Lung (tissue), 12 donors: Measurements from ENCODE around the gene CHRNA5. TPM values are rescaled to one million over a fixed set of nuclear protein-coding genes. Genes with fewer than 3 reads are reported as not detected.

Experiments used
- ATAC-seq: fragments of 200-7000 bp; cut with Tn5 transposase; one replicate; pipeline ENCODE4 v1.9.1; 2020; ENCODE audit warnings: moderate number of reproducible peaks; ENCODE audit not compliant: insufficient read depth, low FRiP score
- DNase-seq, 3 donors: peaks; one replicate each; pipeline ENCODE4 v3.0.0-alpha.2; 2013 to 2017
- H3K27ac ChIP-seq, 2 donors: one replicate each; pipeline ENCODE4 v1.5.1; 2013; ENCODE audit warnings: mild to moderate bottlenecking in 2 of 2, moderate library complexity in 2 of 2, control low read depth in 1 of 2, inconsistent platforms in 1 of 2, low read depth in 1 of 2, low read length in 1 of 2
- H3K27me3 ChIP-seq, 3 donors: one replicate each; pipeline ENCODE4 v1.5.1; 2013; ENCODE audit warnings: low read length in 2 of 3; ENCODE audit not compliant: control insufficient read depth in 3 of 3, insufficient read depth in 3 of 3
- H3K36me3 ChIP-seq, 4 donors: one replicate each; pipeline ENCODE4 v1.5.1; 2013; ENCODE audit warnings: low read length in 4 of 4, mild to moderate bottlenecking in 1 of 4, moderate library complexity in 1 of 4; ENCODE audit not compliant: control insufficient read depth in 4 of 4, insufficient read depth in 4 of 4
- H3K4me1 ChIP-seq, 5 donors: one replicate each; pipeline ENCODE4 v1.5.1; 2013; ENCODE audit warnings: low read length in 5 of 5, mild to moderate bottlenecking in 2 of 5, moderate library complexity in 1 of 5; ENCODE audit not compliant: control insufficient read depth in 5 of 5, insufficient read depth in 5 of 5
- H3K4me3 ChIP-seq: one replicate; pipeline ENCODE4 v1.5.1; 2013; ENCODE audit warnings: mild to moderate bottlenecking, control low read depth, moderate library complexity
- H3K9ac ChIP-seq, 2 donors: one replicate each; pipeline ENCODE4 v1.5.1; 2013; ENCODE audit warnings: low read length in 2 of 2, control low read depth in 1 of 2; ENCODE audit not compliant: insufficient read depth in 1 of 2
- H3K9me3 ChIP-seq, 4 donors: one replicate each; pipeline ENCODE4 v1.5.1; 2013; ENCODE audit warnings: low read length in 3 of 4, mild to moderate bottlenecking in 1 of 4, moderate library complexity in 1 of 4; ENCODE audit not compliant: control insufficient read depth in 4 of 4, insufficient read depth in 3 of 4
- WGBS, 2 donors: extraction: QIAGEN DNeasy Blood & Tissue Kit; methylation state at CpG; one replicate each; pipeline ENCODE4 v1.1.7; 2013; 5-methylcytosine and 5-hydroxymethylcytosine counted together
- polyA plus RNA-seq, 2 donors: library from polyadenylated mRNA; stranded (reverse); fragments of 200-250 nt; gene quantifications; one replicate each; pipeline ENCODE4 v1.2.1, GENCODE V29; 2013
- total RNA-seq, 2 donors: library from RNA; depleted of rRNA in 1 of 2; stranded (reverse); fragments of >200 nt in 1 of 2; gene quantifications; one replicate each; pipeline ENCODE4 v1.2.1, GENCODE V29; 2014 to 2021
- TF ChIP-seq, protein P1 (sequence below): IDR thresholded peaks from 2 replicates; pipeline ENCODE4 v1.5.1; 2012; ENCODE audit warnings: mild to moderate bottlenecking; ENCODE audit errors: control extremely low read depth, extremely low read depth
- donor health status: control.
- donor health status: control.
- donor health status: Bipolar disorder and iron deficiency.
- donor health status: healthy.
- donor health status: DM: yes; HTN: yes; CAD: no.

Gene CHRNA5
- total and polyA plus RNA-seq, 4 donors = 0.23 to 1.3 (median 0.92) TPM

DNA sequence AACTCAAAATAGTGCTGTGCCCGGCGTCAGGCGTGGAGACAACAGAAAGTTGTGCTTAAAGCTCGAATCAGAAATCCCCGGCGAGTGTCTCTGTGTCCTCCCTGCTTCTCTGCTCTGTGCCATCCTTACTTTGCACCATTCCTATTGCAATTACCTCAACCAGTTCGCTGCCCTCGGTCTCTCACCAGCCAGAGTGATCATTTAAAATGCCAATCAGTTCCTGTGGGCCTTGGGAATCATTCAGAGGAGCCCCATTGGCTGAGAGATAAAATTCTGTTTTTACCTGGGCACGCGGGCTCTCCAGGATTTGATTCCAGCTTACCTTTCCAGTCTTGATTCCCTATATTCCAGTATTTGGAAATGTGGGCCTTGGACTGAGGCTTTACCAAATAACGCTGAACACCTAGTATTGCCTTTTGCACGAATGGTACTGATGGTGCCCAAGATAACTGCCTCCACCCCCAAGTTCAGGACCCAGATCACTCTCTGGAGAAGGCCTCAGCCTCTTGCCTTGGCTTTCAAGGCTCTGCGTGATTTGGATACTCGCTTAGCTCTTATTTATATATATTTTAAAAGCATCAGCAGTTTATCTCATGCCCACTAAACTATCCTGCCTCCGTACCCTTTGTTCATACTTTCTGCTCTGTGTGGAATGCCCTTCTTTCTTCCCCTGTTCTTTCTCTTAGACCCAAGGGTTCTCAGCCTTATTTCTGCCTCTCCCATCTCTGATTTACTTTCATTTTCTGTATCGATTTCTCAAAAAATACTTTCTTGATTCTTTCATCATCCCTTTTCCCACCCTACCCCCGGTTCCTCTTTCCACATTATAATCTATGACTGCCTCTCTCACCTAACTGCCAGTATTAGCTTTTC, 24.2 kb upstream of the CHRNA5 start:
- Histone ChIP-seq H3K9ac (peak overlapping the region; percentile 59 to 73), H3K27ac (peak overlapping the region; percentile 89 to 99), H3K36me3 (peaks cover 8 to 26% (median 17%) of the 10 kb centered on the region in 4 donors), H3K27me3 (no peaks in the 10 kb centered on the region), H3K4me1 (peaks cover 2 to 15% (median 6%) of the 10 kb centered on the region in 5 donors), H3K4me3 (peak overlapping the region; percentile 67), H3K9me3 (no peaks in the 10 kb centered on the region)
- TF ChIP-seq, protein P1, sequence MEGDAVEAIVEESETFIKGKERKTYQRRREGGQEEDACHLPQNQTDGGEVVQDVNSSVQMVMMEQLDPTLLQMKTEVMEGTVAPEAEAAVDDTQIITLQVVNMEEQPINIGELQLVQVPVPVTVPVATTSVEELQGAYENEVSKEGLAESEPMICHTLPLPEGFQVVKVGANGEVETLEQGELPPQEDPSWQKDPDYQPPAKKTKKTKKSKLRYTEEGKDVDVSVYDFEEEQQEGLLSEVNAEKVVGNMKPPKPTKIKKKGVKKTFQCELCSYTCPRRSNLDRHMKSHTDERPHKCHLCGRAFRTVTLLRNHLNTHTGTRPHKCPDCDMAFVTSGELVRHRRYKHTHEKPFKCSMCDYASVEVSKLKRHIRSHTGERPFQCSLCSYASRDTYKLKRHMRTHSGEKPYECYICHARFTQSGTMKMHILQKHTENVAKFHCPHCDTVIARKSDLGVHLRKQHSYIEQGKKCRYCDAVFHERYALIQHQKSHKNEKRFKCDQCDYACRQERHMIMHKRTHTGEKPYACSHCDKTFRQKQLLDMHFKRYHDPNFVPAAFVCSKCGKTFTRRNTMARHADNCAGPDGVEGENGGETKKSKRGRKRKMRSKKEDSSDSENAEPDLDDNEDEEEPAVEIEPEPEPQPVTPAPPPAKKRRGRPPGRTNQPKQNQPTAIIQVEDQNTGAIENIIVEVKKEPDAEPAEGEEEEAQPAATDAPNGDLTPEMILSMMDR = no peak
- no peak for DNase-seq
- 3% methylated on average over 17 of the region's 17 CpGs for WGBS, 2 donors
- ATAC-seq = no peak

DNA sequence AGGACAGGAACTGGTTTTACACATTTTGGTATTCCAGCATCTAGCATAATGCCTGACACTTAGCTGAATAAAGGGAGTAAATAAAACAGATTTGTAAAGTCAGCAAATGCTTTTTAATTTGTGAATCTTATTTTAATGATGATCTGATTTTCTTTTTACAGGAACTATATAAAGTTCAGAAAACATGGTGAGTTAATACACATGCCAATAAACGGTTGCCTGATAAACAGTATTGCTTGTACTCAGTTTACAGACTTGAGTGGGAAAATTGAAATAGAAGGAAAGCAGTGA, 23.6 kb upstream of the CHRNA5 start:
- TF ChIP-seq, protein P1 = no peak
- H3K4me1 ChIP-seq = peaks cover 2 to 15% (median 6%) of the 10 kb centered on the region in 5 donors
- H3K9me3 ChIP-seq = no peaks in the 10 kb centered on the region
- peak overlapping the region in 1 of 2 donors; percentile 73 for H3K9ac ChIP-seq
- peak overlapping the region in 1 of 2 donors; percentile 89 for H3K27ac ChIP-seq
- no peaks in the 10 kb centered on the region for H3K27me3 ChIP-seq
- no peak for DNase-seq
- H3K36me3 ChIP-seq = peaks cover 8 to 29% (median 19%) of the 10 kb centered on the region in 4 donors
- ATAC-seq = no peak
- WGBS, 2 donors = 32 to 52% methylated on average over 1 of the region's 1 CpG
- H3K4me3 ChIP-seq = no peak overlapping the region

- Histone ChIP-seq H3K4me1 (peaks cover 2 to 15% (median 6%) of the 10 kb centered on the region in 5 donors), H3K4me3 (no peak overlapping the region), H3K9me3 (no peaks in the 10 kb centered on the region), H3K27ac (no peak overlapping the region), H3K36me3 (peaks cover 15 to 37% (median 24%) of the 10 kb centered on the region in 4 donors), H3K27me3 (no peaks in the 10 kb centered on the region), H3K9ac (no peak overlapping the region)
- TF ChIP-seq, protein P1 = no peak
- ATAC-seq (no peak), DNase-seq (no peak)
- WGBS, 2 donors = 71 to 89% methylated on average over 3 of the region's 3 CpGs
Measured at GRCh38 chr15:78542647-78543046, 22.7 kb upstream of the CHRNA5 start.

DNA sequence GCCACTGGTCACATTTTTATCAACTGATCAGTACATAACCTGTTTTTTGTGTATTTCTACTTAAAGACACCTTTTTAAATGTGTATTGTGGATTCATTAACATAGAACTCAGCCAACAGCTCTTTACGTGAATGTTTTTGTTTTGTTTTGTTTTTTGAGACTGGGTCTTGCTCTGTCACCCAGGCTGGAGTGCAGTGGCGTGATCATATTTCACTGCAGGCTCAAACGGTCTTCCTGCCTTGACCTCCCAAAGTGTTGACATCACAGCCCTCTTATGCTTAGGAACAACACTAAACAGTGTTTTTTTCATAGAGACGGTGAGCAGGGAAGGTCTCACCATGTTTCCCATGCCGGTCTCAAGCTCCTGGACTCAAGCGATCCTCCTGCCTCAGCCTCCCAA, 15.1 kb upstream of the CHRNA5 start:
- ATAC-seq (no peak), DNase-seq (no peak)
- H3K9me3 ChIP-seq = no peaks in the 10 kb centered on the region
- no peak overlapping the region for H3K27ac ChIP-seq
- H3K4me3 ChIP-seq = no peak overlapping the region
- no peaks in the 10 kb centered on the region for H3K4me1 ChIP-seq
- no peaks in the 10 kb centered on the region for H3K27me3 ChIP-seq
- WGBS, 2 donors = 87 to 89% methylated on average over 6 of the region's 6 CpGs
- H3K36me3 ChIP-seq = peaks cover 21 to 46% (median 41%) of the 10 kb centered on the region in 4 donors
- TF ChIP-seq, protein P1 = no peak
- no peak overlapping the region for H3K9ac ChIP-seq
